Upper lobe of right lung (tissue), 1 donor: ENCODE data around the gene MINK1. TPM values are rescaled to one million over a fixed set of nuclear protein-coding genes. Genes with fewer than 3 reads are reported as not detected.

Source experiments
- ATAC-seq: fragments of 200-7000 bp; cut with Tn5 transposase; one replicate; pipeline ENCODE4 v1.9.1; 2020; ENCODE audit warnings: mild to moderate bottlenecking, moderate library complexity
- DNase-seq: peaks from one replicate; pipeline ENCODE4 v3.0.0-alpha.2; 2020
- H3K27ac ChIP-seq: fragments of 200-600 bp; one replicate; pipeline ENCODE4 v1.8.0; 2022
- H3K27me3 ChIP-seq: fragments of 200-600 bp; one replicate; pipeline ENCODE4 v1.8.0; 2022; ENCODE audit warnings: mild to moderate bottlenecking
- H3K36me3 ChIP-seq: fragments of 200-600 bp; one replicate; pipeline ENCODE4 v1.8.0; 2022
- H3K4me1 ChIP-seq: fragments of 200-600 bp; one replicate; pipeline ENCODE4 v1.8.0; 2022
- H3K4me3 ChIP-seq: fragments of 200-600 bp; one replicate; pipeline ENCODE4 v1.8.0; 2022; ENCODE audit warnings: mild to moderate bottlenecking
- H3K9me3 ChIP-seq: fragments of 200-600 bp; one replicate; pipeline ENCODE4 v1.8.0; 2022
- CTCF ChIP-seq: fragments of 200-600 bp; IDR thresholded peaks from one replicate; pipeline ENCODE4 v1.8.0; 2022; ENCODE audit warnings: antibody characterized with exemption
- intact Hi-C: fragments of 100-400 bp; cut with DNase I; formaldehyde crosslinking; loops from one replicate; pipeline ENCODE4 v1.11.0; 2022
- total RNA-seq: library from RNA; stranded (reverse); fragmentation: NEBNext Ultra II Directional; extraction: Animal tissue kit (Norgen Biotek cat#: 25700); gene quantifications from one replicate; pipeline ENCODE4 v1.2.1, GENCODE V29; 2021
- donor health status: DM: no; HTN: yes; CAD: no; lungs with severe emphysema.

Gene MINK1
- total RNA-seq, 1 donor from 2014 or later: 121 TPM

- ATAC-seq: no peak
- no peak for DNase-seq
- intact Hi-C loops: loop anchor here (10.0 kb wide), 1 partner anchor 170 kb away; the partner anchor contains the start of gene ARRB2
- H3K4me1 ChIP-seq: peaks cover 3% of the 10 kb centered on the region
- TF ChIP-seq CTCF: no peak
- H3K9me3 ChIP-seq: no peaks in the 10 kb centered on the region
- H3K27me3 ChIP-seq: no peaks in the 10 kb centered on the region
- H3K4me3 ChIP-seq: no peak overlapping the region
- peaks cover 59% of the 10 kb centered on the region for H3K36me3 ChIP-seq
- H3K27ac ChIP-seq: no peak overlapping the region
Measured at GRCh38 chr17:4884489-4884888, 51.3 kb downstream of the MINK1 start.

- ATAC-seq (no peak), DNase-seq (no peak)
- Histone ChIP-seq H3K27ac (no peak overlapping the region), H3K4me3 (no peak overlapping the region), H3K9me3 (no peaks in the 10 kb centered on the region), H3K36me3 (peaks cover 82% of the 10 kb centered on the region), H3K27me3 (no peaks in the 10 kb centered on the region), H3K4me1 (peaks cover 1% of the 10 kb centered on the region)
- intact Hi-C loops: loop anchor here (5.0 to 10.0 kb wide), 2 partner anchors 90 to 172 kb away; partner anchors contain the start of genes ARRB2 and PSMB6
- TF ChIP-seq CTCF: no peak
Measured at GRCh38 chr17:4886830-4887229, 53.7 kb downstream of the MINK1 start.

- Histone ChIP-seq H3K4me1 (no peaks in the 10 kb centered on the region), H3K27me3 (no peaks in the 10 kb centered on the region), H3K4me3 (no peak overlapping the region), H3K9me3 (no peaks in the 10 kb centered on the region), H3K27ac (no peak overlapping the region), H3K36me3 (peaks cover 84% of the 10 kb centered on the region)
- no peak for TF ChIP-seq CTCF
- intact Hi-C loops: loop anchor here (5.0 to 10.0 kb wide), 2 partner anchors 90 to 173 kb away; partner anchors contain the start of genes ARRB2 and PSMB6
- DNase-seq (no peak), ATAC-seq (no peak)
Measured at GRCh38 chr17:4887581-4887980, 54.4 kb downstream of the MINK1 start.

GRCh38 chr17:4891411-4892410, 58.6 kb downstream of the MINK1 start:
- Histone ChIP-seq H3K27me3 (no peaks in the 10 kb centered on the region), H3K27ac (no peak overlapping the region), H3K4me3 (no peak overlapping the region), H3K9me3 (no peaks in the 10 kb centered on the region), H3K4me1 (no peaks in the 10 kb centered on the region), H3K36me3 (peaks cover 91% of the 10 kb centered on the region)
- ATAC-seq (no peak), DNase-seq (no peak)
- intact Hi-C loops: no loop called here
- no peak for TF ChIP-seq CTCF

GRCh38 chr17:4892499-4893221, 59.5 kb downstream of the MINK1 start:
- H3K27ac ChIP-seq: no peak overlapping the region
- H3K27me3 ChIP-seq: no peaks in the 10 kb centered on the region
- H3K9me3 ChIP-seq: no peaks in the 10 kb centered on the region
- H3K4me3 ChIP-seq: no peak overlapping the region
- DNase-seq: no peak
- H3K36me3 ChIP-seq: peaks cover 87% of the 10 kb centered on the region
- ATAC-seq: no peak
- intact Hi-C loops: no loop called here
- H3K4me1 ChIP-seq: no peaks in the 10 kb centered on the region
- no peak for TF ChIP-seq CTCF
